Measurements from ENCODE around the gene BAIAP2L1.

DNA sequence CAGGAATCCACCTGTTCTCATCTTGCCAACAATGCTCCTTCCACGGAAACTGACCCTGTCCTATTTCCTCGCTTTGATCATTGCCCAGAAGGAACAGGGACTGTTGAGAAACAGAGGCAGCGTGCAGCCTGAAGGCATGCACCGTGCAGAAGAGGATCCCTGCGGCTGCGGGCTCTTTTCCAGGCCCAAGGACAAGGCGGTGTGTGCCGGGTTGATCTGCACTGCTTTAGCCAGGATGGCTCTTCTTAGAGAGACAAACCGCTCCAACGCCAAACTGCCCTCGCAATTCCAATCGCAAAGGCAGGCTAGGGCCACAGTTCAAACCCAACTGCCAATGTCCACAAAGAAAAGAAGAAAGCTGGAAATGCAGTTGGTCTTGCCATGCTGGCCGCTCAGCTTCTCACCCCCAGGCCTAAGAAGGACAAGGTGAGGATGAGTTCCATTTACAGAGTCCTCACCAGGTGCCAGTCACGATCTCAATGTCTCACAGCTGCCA, 92.9 kb downstream of the BAIAP2L1 start:
- TF ChIP-seq, protein P1, sequence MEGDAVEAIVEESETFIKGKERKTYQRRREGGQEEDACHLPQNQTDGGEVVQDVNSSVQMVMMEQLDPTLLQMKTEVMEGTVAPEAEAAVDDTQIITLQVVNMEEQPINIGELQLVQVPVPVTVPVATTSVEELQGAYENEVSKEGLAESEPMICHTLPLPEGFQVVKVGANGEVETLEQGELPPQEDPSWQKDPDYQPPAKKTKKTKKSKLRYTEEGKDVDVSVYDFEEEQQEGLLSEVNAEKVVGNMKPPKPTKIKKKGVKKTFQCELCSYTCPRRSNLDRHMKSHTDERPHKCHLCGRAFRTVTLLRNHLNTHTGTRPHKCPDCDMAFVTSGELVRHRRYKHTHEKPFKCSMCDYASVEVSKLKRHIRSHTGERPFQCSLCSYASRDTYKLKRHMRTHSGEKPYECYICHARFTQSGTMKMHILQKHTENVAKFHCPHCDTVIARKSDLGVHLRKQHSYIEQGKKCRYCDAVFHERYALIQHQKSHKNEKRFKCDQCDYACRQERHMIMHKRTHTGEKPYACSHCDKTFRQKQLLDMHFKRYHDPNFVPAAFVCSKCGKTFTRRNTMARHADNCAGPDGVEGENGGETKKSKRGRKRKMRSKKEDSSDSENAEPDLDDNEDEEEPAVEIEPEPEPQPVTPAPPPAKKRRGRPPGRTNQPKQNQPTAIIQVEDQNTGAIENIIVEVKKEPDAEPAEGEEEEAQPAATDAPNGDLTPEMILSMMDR (conservative IDR thresholded peaks at IDR 0.05 in 1 of 2, IDR thresholded peaks at IDR 0.05 in 1 of 2; ENCODE audit: low read depth in 1 of 2, low read length in 2 of 2) = no peak
- TF ChIP-seq EZH2 (IDR thresholded peaks at IDR 0.05; ENCODE audit: low read length, missing control alignments) = no peak
